Measurements from ENCODE around the gene CALB2. TPM values are rescaled to one million over a fixed set of nuclear protein-coding genes. Genes with fewer than 3 reads are reported as not detected.

Gene CALB2
- total and polyA plus RNA-seq, 2 donors (not counting 1 experiment from before 2014, with no cell fraction given) = not detected

DNA sequence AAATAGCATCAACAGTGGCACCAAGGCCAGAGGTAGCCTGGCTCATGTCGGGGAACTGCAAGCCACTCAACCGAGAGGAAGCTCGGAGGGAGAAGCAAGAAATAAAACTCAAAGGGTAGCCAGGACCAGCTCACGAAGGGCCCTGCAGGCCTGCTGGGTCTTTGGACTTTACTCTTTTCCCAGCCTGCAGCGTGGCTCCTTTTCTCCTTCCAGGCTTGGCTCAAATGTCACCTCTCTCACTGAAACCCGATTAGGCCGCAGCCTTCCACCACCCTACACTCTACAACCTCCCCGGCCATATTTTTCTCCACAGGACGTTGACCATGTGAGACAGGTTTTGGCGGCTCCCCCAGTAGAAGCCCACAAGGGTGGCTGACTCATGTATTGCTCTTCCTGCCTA is 38.1 kb downstream of the CALB2 start:
- Histone ChIP-seq H3K36me3 (replicated peaks in 1 of 2; ENCODE audit: control extremely low read depth in 1 of 2, control insufficient read depth in 1 of 2, extremely low read depth in 1 of 2, insufficient read depth in 2 of 2, low read length in 1 of 2) (no peaks in the 10 kb centered on the region), H3K4me3 (ENCODE audit: control extremely low read depth in 1 of 5, extremely low read depth in 1 of 5, insufficient read depth in 1 of 5, low read depth in 2 of 5, low read length in 4 of 5) (no peak overlapping the region), H2AFZ (ENCODE audit: insufficient read depth, low read depth, low read length, poor library complexity, severe bottlenecking) (no peak overlapping the region), H4K20me1 (ENCODE audit: control insufficient read depth, insufficient read depth, low read length, poor library complexity, severe bottlenecking) (no peaks in the 10 kb centered on the region), H3K9ac (ENCODE audit: low read length) (no peak overlapping the region), H3K9me3 (ENCODE audit: control extremely low read depth in 1 of 3, control insufficient read depth in 2 of 3, insufficient read depth in 1 of 3, low read length in 2 of 3) (no peaks in the 10 kb centered on the region), H3K27me3 (replicated peaks in 1 of 4; ENCODE audit: control extremely low read depth in 1 of 4, control insufficient read depth in 3 of 4, insufficient read depth in 4 of 4, low read length in 3 of 4) (no peaks in the 10 kb centered on the region), H3K27ac (ENCODE audit: low read length in 2 of 2) (no peak overlapping the region), H3K4me2 (replicated peaks; ENCODE audit: low read depth, low read length, poor library complexity, severe bottlenecking) (no peak overlapping the region), H3K4me1 (ENCODE audit: control insufficient read depth in 2 of 2, insufficient read depth in 2 of 2, low read length in 2 of 2) (no peaks in the 10 kb centered on the region), H3K79me2 (ENCODE audit: control insufficient read depth, insufficient read depth, low read length) (no peaks in the 10 kb centered on the region)
- intact Hi-C loops (cut with micrococcal nuclease) = no loop called here
- H3K4me1 Mint-ChIP-seq = no peaks in the 10 kb centered on the region
- no peak for ATAC-seq (ENCODE audit: low read depth)
- H3K9me3 Mint-ChIP-seq (ENCODE audit: insufficient read depth) = no peaks in the 10 kb centered on the region
- TF ChIP-seq, protein P1, sequence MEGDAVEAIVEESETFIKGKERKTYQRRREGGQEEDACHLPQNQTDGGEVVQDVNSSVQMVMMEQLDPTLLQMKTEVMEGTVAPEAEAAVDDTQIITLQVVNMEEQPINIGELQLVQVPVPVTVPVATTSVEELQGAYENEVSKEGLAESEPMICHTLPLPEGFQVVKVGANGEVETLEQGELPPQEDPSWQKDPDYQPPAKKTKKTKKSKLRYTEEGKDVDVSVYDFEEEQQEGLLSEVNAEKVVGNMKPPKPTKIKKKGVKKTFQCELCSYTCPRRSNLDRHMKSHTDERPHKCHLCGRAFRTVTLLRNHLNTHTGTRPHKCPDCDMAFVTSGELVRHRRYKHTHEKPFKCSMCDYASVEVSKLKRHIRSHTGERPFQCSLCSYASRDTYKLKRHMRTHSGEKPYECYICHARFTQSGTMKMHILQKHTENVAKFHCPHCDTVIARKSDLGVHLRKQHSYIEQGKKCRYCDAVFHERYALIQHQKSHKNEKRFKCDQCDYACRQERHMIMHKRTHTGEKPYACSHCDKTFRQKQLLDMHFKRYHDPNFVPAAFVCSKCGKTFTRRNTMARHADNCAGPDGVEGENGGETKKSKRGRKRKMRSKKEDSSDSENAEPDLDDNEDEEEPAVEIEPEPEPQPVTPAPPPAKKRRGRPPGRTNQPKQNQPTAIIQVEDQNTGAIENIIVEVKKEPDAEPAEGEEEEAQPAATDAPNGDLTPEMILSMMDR (IDR thresholded peaks at IDR 0.05) = no peak
- TF ChIP-seq EZH2 (IDR thresholded peaks at IDR 0.05; ENCODE audit: borderline replicate concordance, insufficient read depth, low read depth, low read length, poor library complexity, severe bottlenecking) = no peak
- peaks cover 52% of the 10 kb centered on the region for H3K27me3 Mint-ChIP-seq
- whole genome bisulfite sequencing (ENCODE audit: insufficient coverage) = 78% methylated on average over 10 of the region's 10 CpGs
- no peak for DNase-seq
- POLR2A ChIA-PET = no interaction called here
- H3K27ac Mint-ChIP-seq = no peak overlapping the region
- CTCF ChIA-PET = no interaction called here
- no peak overlapping the region for H3K4me3 Mint-ChIP-seq

DNA sequence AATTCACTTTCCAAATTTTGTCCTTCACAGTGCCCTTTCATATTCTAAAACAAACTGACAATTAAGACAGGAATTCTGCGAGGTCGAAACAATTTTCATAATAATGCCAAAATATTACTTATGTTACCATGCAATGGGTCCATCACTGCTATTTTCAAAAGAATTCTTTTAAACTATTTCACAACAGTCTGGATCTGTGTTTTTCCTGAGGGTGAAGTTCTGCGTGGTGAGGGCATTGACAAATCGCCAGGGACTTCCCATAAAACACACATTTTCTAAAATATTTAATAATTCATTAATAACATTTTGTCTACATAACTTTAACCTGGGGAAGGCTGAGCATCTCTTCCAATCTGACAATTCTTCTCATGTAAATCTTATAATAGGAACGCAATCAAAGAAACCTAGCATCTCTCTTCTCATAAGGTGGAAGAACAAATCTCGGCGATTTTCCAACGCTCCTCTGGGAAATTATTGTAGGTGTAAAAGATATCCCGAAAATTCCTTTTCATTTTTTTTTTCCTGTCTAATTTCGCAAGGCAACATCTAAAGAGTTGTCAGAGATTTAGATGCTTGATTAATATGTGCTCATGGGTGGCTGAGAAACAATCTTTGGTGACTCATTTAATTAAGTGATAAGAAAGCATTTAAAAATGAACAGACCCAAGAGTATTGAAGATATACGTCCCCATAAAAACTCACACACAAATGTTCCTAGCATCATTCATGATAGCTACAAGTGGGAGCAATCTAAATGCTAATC is 41.5 kb downstream of the CALB2 start:
- intact Hi-C loops (cut with micrococcal nuclease) = no loop called here
- H4K20me1 ChIP-seq (ENCODE audit: control insufficient read depth, insufficient read depth, low read length, poor library complexity, severe bottlenecking) = no peaks in the 10 kb centered on the region
- no peak overlapping the region for H3K4me3 ChIP-seq (ENCODE audit: control extremely low read depth in 1 of 5, extremely low read depth in 1 of 5, insufficient read depth in 1 of 5, low read depth in 2 of 5, low read length in 4 of 5)
- H3K27ac ChIP-seq (ENCODE audit: low read length in 2 of 2) = no peak overlapping the region
- H3K4me3 Mint-ChIP-seq = no peak overlapping the region
- H3K9me3 ChIP-seq (ENCODE audit: control extremely low read depth in 1 of 3, control insufficient read depth in 2 of 3, insufficient read depth in 1 of 3, low read length in 2 of 3) = peaks cover 0 to 14% (median 0%) of the 10 kb centered on the region in 3 donors
- no peak overlapping the region for H3K9ac ChIP-seq (ENCODE audit: low read length)
- no peak overlapping the region for H3K4me2 ChIP-seq (replicated peaks; ENCODE audit: low read depth, low read length, poor library complexity, severe bottlenecking)
- peaks cover 0 to 4% (median 0%) of the 10 kb centered on the region in 4 experiments for H3K27me3 ChIP-seq (replicated peaks in 1 of 4; ENCODE audit: control extremely low read depth in 1 of 4, control insufficient read depth in 3 of 4, insufficient read depth in 4 of 4, low read length in 3 of 4)
- ChIA-PET POLR2A (no interaction called here), CTCF (interaction anchor here (0.6 kb wide), 1 partner anchor 211 kb away, joined by 3 read pairs; no protein-coding TSS in a partner anchor)
- H3K9me3 Mint-ChIP-seq (ENCODE audit: insufficient read depth) = peaks cover 6% of the 10 kb centered on the region
- H3K79me2 ChIP-seq (ENCODE audit: control insufficient read depth, insufficient read depth, low read length) = no peaks in the 10 kb centered on the region
- WGBS (ENCODE audit: insufficient coverage) = no CpG with 5 or more reads among the region's 11 CpGs
- no peaks in the 10 kb centered on the region for H3K36me3 ChIP-seq (replicated peaks in 1 of 2; ENCODE audit: control extremely low read depth in 1 of 2, control insufficient read depth in 1 of 2, extremely low read depth in 1 of 2, insufficient read depth in 2 of 2, low read length in 1 of 2)
- H3K4me1 ChIP-seq (ENCODE audit: control insufficient read depth in 2 of 2, insufficient read depth in 2 of 2, low read length in 2 of 2) = no peaks in the 10 kb centered on the region
- TF ChIP-seq, protein P1 (IDR thresholded peaks at IDR 0.05) = no peak
- TF ChIP-seq EZH2 (IDR thresholded peaks at IDR 0.05; ENCODE audit: borderline replicate concordance, insufficient read depth, low read depth, low read length, poor library complexity, severe bottlenecking) = no peak
- no peak for ATAC-seq (ENCODE audit: low read depth)
- H3K4me1 Mint-ChIP-seq = no peaks in the 10 kb centered on the region
- peaks cover 49% of the 10 kb centered on the region for H3K27me3 Mint-ChIP-seq
- H3K27ac Mint-ChIP-seq = no peak overlapping the region
- H2AFZ ChIP-seq (ENCODE audit: insufficient read depth, low read depth, low read length, poor library complexity, severe bottlenecking) = no peak overlapping the region
- no peak for DNase-seq
